Daoy (cell line): Measurements from ENCODE around the gene ITFG1. TPM values are rescaled to one million over a fixed set of nuclear protein-coding genes. Genes with fewer than 3 reads are reported as not detected.

Experiments used
- DNase-seq: peaks from one replicate; pipeline ENCODE4 v3.0.0-alpha.2; 2015; ENCODE audit warnings: low read depth
- total RNA-seq: library from RNA; depleted of rRNA; stranded (reverse); fragments of >200 nt; shearing (Covaris generic); gene quantifications from 2 replicates; pipeline ENCODE4 v1.2.3, GENCODE V29; 2014; rRNA removed

The ITFG1 gene
- 28.8 and 34.5 TPM in 2 replicates for total RNA-seq

DNA sequence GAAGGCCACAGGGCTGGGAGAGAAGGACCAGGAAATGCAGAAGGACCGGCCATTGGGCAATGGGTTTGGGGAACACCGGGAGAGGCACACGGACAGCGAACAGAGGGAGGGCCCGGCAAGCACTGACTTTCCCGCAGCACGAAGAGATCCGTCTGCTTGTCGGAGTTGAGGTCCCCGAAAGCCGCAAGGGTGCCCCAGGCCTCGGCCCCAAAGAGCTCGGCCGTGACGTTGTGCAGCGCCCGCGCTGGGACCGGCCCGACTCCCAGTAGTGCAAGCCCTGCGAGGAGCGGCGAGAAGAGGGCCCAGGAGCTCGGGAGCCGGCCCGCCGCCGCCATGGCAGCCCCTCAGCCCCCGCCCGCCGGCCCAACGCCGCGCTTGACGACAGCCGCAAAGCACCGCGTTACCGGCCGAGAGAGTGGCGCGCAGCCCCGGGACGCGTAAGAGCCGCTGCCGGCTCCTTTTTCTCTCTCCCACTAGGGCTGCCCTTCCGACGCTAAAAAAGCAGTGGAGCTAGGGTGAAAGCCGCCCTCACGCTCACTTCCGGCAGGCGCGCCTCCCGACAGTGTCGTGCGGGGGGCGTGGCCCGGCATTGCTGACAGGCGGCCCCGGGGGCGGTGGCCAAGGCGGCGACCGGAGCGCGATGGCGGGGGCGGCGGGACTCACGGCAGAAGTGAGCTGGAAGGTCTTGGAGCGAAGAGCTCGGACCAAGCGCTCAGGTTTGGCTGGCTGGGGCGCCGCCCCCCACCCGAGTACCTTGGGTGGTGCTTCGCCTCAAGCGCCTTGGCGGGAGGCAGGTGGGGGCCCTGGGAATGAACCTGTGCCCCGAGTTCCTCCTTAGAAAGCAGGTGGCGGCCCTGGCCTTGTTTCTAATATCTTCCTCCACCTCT is at the start of gene ITFG1, which contains the start of gene PHKB:
ITFG1 (minus strand) TSS at position 353 of the 887 bp plus-strand sequence; CDS start at position 335, 18 bp downstream.
PHKB (plus strand) TSS at position 621 of the 887 bp plus-strand sequence; CDS start at position 641, 20 bp downstream.
- peak; percentile 95 for DNase-seq

DNA sequence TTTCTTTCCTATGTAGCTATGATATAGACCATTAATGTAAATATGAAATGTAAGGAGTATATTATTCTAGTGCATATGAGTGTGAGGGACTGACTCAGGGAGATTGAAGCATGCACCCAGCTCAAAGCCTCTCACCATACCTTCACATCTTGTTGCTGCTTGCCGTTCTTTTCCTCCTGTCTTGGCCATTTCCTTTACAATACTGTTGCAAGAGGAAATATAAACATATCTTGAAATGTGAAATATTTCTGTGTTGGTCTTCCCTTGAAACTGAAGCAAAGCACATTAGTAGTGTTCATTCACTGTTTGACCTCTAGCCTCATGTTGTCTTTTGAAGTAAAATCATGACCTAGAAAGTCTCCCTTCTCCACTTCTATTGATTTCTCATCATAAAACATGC is 46.8 kb upstream of the ITFG1 start:
- DNase-seq = no peak

DNA sequence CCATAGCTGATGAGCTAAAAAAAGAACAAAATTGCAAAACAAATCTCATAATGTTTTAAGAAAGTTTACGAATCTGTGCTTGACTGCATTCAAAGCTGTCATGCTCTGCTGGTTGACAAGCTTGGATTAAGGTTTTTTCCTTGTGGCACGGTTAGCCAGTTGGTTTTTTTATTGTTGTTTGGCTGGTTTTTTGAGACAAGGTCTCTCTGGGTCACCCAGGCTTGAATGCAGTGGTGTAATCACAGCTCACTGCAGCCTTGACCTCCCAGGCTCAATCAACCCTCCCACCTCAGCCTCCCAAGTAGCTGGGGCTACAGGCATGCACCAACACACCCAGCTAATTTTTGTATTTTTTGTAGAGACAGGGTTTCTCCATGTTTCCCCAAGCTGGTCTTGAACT is 45.9 kb upstream of the ITFG1 start:
- DNase-seq = no peak

DNA sequence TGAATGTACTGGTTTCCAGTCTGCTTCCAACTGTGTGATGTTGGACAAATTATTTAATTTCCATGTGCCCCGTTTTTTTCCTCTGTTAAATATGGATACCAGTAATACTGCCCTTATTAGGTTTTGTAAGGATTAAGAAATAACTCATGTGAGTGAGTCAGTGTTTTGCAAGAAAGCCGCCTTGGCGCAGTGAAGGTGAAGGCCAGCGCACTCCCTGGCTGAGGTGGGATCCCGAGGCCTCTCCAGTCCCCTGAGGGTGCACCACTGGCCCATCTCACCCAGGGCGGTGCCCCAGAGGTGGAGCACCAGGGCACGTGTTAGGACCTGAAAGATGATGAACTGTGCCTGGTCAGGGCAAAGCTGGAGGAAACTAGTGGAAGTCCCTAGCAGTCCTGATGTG is 43.7 kb upstream of the ITFG1 start:
- DNase-seq = no peak

DNA sequence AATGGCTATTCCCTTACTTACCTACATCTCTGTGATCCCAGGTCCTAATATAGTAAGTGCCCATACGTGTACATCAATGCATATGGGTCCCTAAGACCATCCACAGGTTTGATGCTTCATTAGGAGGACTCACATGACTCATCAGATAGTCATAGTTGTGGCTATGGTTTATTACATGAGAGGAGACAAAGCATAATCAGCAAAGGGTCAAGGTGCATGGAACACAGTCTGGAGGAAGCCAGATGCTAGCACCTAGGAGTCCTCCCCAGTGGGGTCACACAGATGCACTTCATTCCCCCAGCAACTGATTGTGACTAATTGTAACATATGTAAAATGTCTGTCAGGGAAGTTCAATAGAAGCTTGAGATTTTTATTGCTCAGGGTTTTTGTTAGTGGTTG is 43.1 kb upstream of the ITFG1 start:
- peak; percentile 58 for DNase-seq

DNA sequence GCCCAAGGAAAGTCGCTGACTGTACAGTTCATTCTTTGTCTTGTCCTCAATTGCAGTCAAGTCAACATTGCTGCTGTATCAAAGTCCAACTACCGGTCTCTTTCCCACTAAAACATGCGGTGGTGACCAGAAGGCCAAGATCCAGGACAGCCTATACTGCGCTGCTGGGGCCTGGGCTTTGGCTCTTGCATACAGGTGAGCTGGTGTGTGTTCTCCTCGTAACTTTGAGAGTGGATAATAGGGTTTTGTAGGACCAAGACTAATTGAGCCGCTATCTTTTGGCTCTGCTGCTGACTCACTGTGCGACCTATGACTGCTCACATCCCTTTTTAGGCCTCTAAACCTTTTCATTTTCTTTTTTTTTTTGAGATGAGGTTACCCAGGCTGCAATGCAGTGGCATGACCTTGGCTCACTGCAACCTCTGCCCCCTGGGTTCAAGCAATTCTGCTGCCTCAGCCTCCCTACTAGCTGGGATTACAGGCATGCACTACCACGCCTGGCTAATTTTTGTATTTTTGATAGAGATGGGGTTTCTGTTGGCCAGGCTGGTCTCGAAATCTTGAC is 38.9 kb upstream of the ITFG1 start:
- DNase-seq = no peak

DNA sequence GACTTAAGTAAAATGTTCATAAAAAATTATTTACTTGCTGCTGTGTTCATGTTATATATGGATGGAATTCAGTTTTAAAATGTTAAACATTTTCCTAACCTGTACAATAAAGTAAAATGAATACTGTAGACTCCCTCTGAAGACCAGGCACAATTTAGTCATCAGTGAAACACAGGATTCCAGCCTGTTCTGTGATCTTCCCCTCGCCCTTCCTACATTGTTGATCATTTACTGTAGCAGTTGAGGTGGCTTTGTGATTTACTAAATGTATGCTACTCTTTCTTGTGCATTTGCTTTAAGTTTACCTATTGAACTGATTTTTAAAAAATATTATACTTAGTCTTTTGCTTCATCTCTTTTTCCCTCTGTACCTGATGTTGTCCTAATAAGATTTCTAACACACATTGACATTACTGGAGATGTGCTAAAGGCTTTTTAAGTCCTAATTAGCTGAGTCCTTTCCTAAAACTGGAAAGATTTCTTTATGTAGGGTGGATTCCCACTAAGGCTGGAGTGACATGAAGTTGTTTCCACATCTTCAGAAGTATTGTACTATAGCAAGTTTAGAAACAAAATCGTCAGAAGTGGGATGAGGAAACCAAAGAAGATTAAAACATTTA is 38.3 kb upstream of the ITFG1 start:
- DNase-seq = no peak

DNA sequence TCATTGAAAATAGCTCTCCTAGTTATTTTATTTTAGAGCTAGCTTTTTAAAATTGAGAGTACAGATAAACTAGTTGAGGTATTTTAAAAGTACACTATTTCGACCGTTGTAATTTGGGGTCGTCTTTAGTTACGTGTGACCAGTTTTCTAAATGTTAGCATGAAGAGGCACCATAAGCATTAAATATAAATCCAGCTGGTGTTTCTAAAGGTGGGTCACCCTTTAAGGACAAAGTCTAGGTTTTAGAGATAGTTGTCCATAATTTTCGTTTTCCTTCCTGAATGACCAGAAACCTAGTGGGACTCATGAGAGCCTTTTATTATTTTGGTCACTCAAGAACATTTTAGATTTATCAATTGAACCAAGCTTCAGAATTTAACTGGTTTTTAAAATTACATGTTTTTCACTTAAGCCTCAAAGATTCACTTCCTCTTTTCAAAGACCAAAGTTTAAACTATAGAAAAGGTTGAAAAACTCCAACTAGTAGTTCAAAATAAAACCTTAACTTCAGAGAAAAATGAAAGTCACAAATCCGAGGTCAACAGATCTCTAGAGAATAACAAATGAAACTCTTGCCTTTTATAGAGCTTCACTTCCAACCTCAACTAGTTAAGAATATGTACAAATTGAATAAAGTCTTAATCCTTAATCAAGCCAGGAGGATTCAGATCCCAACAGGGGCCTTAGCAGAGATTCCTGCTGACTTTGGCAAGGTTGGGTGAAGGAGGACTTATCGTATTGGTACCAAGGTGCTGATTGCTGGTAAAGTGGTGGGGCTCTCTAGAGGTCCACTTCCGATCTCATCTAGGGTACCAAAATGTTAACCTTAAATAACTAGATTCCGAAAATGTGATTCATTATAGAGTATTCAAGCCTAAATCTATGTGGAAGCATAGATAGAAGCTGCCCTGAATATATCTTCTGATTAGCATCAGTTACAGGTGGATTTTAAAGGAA is 32.8 kb upstream of the ITFG1 start:
- no peak for DNase-seq

DNA sequence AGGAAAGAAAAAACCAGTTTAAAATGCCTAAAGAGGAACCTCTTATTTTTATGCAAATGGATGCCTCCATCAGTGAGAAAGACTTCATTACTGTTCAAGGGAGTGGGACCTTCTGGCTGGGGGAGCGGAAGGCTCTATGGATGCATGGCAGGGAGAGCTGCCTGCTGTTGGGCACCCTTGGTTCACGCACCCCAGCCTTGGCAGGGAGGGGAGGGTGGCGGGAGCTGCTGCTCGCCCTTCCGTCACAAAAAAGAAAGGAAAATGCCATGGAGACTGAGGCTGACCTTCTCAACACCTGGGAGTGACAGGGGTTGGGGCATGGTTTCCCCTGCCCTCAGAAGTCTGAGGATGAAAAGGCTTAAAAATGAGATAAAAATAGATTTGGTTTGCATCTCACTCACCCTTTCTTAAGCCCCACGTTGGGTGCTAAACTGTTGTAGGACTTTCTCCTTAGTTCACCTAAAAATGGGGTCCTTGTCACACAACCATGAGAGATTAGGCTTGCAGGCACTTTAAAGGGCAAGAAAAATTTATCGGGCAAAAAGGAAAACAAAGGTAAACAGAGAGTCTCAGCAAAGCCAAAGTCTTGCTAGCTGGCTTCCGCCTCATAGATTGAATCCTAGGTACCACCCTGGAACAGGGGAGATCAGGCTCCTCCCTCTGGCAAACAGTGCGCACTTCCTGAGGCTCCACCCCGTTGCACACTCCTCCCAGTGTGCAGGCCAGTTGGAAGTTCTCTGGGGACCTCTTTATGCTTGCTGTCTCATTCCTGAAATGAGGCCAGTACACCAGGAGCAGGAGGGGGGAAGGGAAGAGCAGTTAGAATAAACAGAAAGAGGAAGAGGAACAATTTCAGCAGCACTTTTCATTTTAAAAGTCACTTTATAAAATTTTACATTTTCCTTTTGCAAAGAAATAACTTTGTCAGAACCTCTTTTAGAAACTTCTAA is 31.8 kb upstream of the ITFG1 start:
- peak; percentile 54 for DNase-seq

DNA sequence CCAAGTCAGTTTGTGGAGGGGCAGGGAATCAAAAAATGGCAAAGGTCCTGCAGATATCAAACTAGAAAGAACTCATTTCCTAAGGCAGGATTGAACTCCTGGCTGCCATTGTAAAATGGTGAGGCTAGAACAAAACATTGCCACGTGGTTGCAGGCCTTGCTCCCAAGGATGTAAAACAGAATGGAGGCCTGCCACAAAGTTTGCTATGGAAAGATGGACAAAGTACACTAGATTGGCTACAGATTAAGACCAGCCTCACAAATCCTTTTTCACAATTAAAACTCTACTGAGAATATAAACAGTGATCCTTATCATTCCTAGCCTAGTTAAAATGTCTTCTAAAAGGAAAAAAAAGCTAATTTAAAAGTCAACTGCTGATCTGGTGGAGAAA is 31.2 kb upstream of the ITFG1 start:
- no peak for DNase-seq

DNA sequence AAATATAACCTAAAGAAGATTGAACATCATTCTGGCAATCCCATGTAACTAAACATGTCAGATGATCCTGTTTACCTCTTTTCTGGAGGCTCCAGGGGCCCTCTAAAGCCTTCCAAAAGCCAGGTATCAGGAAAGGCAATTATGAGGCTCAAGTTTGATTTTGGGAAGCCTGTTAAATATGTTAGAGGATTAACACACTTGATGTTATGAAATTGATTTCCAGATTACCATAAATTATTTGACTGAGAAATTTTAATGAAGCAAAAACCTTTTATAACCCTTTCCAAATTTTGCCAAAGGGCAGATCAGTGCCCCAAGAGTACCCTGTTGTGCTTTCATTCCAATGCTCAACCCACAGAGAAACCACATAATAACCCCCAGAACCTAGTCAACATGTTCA is 29.6 kb upstream of the ITFG1 start:
- no peak for DNase-seq

DNA sequence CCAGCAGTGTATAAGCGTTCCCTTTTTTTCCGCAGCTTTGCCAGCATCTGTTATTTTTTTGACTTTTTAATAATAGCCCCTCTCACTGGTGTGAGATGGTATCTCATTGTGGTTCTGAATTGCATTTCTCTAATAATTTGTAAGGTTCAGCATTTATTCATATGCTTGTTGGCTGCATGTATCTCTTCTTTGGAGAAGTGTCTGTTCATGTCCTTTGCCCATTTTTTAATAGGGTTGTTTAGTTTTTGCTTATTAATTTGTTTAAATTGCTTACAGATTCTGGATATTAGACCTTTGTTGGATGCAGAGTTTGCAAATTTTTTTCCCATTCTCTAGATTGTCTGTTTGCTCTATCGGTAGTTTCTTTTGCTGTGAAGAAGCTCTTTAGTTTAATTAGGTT is 27.2 kb upstream of the ITFG1 start:
- DNase-seq = no peak

DNA sequence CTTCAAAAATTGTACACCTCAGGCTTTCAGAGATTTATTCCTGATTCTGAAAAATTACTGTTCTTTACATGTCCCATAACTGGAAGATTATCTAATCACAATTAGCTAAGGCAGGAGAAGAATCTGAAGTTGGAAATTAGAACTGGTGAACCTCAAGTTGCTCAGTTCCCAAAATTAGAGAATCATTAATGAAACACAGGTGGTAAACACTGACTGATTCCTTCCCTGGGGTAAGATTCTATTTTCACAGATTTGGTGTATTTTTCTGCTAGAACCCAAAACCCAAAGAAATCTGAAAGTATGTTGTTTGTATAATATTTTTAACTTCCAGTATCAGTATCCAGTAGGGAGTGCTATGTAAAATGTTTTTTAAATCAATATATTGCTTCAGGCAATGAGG is 26.0 kb upstream of the ITFG1 start:
- no peak for DNase-seq

DNA sequence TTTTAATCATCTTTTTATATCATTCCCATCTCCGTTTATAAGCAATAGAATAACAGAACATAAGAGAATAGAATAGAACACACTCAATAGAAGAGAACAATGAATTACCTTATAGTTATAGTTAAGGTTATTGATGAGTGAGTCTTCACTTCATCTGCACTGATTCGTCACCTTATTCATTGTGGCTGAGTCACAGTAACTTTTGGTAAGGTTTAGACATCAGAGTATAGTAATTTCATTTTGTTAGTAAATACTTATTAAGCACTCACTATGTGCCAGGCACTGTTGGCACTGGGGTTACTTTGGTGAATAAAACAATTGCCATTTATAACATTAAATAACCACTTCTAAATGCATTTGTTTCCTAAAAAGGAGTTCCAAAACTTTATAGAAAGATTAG is 22.8 kb upstream of the ITFG1 start:
- DNase-seq = no peak

DNA sequence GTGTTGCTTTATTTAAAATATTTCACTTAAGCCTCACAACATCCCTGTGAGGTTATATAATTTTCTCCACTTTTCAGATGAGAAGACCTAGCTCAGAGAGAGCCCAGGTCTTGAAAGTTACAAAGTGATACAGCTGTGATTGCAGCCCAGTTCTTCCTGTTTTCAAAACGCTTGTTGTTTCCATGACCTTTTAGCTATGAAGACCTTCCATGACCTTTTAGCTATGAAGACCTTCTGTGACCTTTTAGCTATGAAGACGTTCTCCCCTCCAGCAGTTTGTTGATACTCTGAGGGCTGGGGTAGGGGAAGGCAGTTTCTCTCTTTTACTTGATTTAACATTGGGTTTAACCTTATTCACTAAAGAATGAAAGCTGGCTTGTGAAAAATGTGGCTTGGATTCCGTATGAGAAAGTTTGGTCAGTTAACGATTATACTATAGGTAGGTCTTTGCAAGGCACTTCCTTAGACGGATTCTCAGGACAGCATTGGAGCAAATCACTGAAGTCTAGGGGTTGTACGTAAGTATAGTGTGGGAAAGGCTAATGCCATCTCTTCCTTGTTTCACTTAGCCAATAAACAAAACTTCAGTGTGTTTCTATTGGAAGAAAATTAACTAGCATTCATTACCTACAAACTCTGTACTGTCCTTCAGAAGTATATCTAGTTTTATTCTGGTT is 21.0 kb upstream of the ITFG1 start:
- no peak for DNase-seq

DNA sequence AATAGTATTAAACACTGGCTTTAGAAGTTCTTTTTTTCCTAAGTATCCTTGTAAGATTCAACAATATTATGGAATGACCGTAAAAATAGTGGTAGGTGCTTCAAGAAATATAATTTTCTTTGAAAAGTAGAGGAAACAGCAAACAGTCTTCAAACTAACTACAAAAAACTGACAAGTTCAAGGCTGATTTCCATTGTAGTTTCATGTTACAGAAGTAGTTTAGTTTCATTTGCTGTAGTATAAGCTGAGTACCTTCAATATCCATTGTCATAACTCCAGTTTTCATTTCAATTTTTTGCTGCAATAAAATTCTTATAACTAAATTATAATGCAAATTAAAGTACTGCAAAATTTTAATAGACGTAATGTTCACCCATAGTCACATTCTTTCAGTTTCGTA is 19.5 kb upstream of the ITFG1 start:
- DNase-seq = no peak

DNA sequence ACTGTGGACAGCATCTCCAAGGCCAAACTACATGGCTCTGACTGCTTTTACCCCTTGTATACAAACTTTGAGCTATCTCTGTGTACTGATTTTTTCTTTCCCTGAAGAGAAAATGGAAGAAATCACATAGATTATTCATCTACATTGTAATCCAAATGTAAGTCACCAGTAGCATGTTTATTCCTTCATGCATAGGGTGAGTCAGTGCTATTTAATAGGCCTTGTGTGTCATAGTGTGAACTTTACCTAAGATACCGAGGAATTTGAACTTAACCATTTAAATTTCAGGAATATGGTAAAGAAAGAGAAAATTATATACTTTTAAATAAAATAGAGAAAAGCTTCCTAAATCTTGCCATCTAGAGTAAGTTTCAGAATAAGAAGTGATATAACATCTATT is 16.8 kb upstream of the ITFG1 start:
- peak; percentile 21 for DNase-seq

DNA sequence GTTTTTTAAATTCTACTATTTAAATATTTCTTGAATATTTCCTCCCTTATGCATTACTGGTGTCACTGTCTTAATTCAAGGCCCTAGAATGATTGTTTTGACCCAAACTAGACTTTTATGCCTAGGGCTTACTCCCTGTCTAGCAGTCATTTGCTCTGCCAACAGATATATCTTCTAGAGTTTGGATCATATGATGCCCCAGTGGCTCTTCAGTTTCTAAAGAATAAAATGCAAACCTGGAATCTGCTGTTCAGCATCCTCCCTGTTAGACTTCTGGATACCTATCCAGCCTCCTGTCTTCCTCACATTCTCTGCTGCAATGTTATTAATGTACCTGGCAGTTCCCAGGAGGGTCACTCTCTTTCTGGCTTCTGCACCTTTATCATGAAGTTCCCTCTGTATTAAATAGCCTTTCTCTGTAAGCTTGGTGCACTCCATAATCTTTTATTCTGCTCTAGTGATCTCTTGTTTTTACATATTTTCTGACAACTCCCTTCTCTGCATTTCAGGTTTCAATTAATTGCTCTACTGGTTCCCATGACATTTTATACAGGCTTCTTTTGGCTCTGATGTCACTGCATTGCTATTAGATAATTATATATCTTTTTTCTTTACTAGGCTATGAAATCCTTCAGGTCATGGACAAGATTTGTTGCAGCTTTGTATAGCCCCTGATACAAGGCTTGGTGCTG is 15.9 kb upstream of the ITFG1 start:
- no peak for DNase-seq

DNA sequence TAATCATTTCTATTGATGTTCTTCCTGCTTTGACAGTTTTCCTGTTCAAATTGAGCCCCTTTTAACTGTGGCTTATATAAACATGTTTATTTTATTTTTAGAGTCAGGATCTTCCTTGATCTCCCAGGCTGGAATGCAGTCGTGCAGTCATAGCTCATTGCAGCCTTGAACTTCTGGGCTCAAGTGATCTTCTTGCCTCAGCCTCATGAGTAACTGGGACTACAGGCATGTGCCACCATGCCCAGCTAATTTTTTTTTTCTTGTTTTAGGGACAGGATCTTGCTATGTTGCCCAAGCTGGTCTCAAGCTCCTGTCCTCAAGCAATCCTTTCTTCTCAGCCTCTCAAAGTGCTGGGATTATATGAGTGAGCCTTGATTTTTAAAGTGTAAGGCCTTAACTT is 14.9 kb upstream of the ITFG1 start:
- no peak for DNase-seq
